Astrocyte of the cerebellum (primary cell): ENCODE results near the gene NUTM1.

ENCODE experiments used
- DNase-seq: peaks from one replicate; pipeline ENCODE4 v3.0.0-alpha.2; 2011; ENCODE audit warnings: low read depth
- H3K4me3 ChIP-seq: 2 replicates; pipeline ENCODE4 v1.5.1; 2011; ENCODE audit warnings: mild to moderate bottlenecking, low read depth, low read length, moderate library complexity
- CTCF ChIP-seq: IDR thresholded peaks from 2 replicates; pipeline ENCODE4 v1.5.1; 2012; ENCODE audit warnings: low read length, low read depth, moderate library complexity, mild to moderate bottlenecking; ENCODE audit errors: missing control alignments
- in situ Hi-C: cut with HindIII; loops from 2 replicates; pipeline ENCODE4 v1.10.0; 2017; ENCODE audit warnings: low sequenced_read_pairs

NUTM1 gene

DNA sequence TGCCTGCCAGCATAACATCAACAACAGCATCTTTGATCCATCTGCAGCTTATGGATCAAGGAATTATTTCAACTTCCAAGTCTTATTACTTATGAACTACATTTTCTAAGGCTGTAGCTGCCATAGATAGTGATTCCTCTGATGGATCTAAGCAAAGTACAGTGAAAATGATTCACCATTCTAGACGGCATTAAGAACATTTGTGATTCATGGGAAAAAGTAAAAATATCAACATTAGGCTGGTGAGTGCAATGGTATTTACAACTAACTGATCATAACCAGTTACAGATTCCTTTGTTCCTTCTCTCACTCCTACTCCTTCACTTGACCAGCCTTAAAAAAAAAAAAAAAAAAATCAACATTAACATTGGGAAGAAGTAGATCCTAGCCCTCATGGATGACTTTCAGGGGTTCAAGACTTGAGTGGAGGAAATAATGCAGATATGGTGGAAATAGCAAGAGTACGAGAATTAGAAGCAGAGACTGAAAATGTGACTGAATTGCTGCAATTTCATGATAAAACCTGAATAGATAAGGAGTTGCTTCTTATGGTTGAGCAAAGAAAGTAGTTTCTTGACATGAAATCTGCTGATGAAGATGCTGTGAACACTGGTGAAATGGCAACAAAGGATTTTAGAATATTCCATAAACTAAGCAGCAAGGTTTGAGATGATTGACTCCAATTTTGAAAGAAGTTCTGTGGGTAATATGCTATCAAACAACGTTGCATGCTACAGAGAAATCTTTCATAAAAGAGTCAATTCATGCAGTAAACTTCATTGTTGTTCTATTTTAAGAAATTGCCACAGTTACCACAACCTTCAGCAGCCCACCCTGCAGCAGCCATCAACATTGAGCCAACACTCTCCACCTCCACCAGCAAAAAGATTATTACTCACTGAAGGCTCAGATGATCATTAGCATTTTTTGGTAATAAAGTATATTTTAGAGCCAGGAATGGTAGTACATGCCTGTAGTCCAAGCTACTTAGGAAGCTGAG, 28.3 kb upstream of the NUTM1 start:
- in situ Hi-C loops = no loop called here
- no peak overlapping the region for H3K4me3 ChIP-seq
- TF ChIP-seq CTCF = no peak
- no peak for DNase-seq

DNA sequence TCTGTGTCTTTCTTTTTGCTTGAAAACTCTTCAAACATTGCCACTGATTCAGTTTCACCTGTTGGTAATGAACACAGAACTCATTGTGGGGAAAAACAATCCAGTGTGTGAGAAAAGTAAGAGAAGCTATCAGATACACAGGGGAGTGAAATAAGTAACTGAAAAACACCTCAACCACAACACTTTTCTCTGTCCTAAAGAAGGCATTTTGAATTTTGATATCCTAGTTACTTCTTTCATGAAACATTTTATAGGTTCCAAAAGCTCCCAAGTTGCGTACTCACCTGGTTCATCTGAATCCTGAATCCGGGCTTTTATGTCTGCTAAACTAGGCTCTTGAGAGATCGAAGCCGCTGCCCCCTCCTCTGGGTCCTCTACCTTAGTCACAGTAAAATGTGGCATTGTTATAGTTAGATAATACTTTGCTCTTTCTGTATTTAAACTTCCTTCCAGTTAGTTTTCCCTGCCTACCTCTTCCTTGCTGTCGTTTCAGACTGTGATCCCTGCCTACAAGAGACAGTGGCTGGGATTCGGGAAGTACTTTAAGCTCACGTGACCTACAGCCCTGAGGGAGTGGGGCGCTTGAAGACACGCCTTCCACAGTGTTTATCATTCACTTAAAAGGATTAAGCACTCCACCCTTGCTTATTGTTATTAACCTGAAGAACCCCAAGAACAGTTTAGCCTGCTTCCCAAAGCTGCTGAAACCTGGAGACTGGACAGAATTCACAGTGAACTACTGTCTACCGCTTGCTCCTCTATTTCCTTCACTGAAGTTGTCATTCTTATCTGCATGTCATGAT, 24.6 kb upstream of the NUTM1 start:
- in situ Hi-C loops = no loop called here
- DNase-seq = peak; percentile 19
- peak overlapping the region; percentile 38 for H3K4me3 ChIP-seq
- no peak for TF ChIP-seq CTCF

GRCh38 chr15:34323217-34323616, 19.9 kb upstream of the NUTM1 start:
- no peak overlapping the region for H3K4me3 ChIP-seq
- DNase-seq = no peak
- no peak for TF ChIP-seq CTCF
- in situ Hi-C loops = no loop called here

GRCh38 chr15:34324933-34325332, 18.2 kb upstream of the NUTM1 start:
- no peak for DNase-seq
- in situ Hi-C loops = no loop called here
- TF ChIP-seq CTCF = no peak
- no peak overlapping the region for H3K4me3 ChIP-seq

- no peak for TF ChIP-seq CTCF
- DNase-seq = no peak
- in situ Hi-C loops = no loop called here
- no peak overlapping the region for H3K4me3 ChIP-seq
Measured at GRCh38 chr15:34325368-34325767, 17.7 kb upstream of the NUTM1 start.

DNA sequence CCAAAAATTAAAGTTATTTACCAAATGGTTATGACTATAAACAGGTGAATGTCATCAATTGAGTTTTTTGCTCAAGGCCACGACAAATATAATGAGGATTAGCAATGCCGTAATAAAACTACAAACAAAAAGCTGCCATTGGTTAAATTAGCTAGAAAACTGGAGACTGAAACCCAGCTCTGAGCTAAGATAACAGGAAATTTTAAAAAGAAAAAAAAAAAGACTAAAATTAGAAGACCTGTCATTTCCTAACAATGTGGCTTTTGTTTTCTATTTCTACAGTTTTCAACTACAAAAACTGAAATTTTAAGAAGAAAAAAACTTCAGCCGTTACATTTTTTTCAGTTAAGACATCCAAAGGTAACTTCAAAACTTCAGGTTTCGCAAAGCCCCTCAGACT, 15.2 kb upstream of the NUTM1 start:
- DNase-seq = no peak
- in situ Hi-C loops = no loop called here
- H3K4me3 ChIP-seq = no peak overlapping the region
- TF ChIP-seq CTCF = no peak
